ENCODE results near the gene FAM25A. TPM values are rescaled to one million over a fixed set of nuclear protein-coding genes. Genes with fewer than 3 reads are reported as not detected.

The FAM25A gene
- total RNA-seq, 2 donors from 2014 or later: not detected

- TF ChIP-seq, protein P1, sequence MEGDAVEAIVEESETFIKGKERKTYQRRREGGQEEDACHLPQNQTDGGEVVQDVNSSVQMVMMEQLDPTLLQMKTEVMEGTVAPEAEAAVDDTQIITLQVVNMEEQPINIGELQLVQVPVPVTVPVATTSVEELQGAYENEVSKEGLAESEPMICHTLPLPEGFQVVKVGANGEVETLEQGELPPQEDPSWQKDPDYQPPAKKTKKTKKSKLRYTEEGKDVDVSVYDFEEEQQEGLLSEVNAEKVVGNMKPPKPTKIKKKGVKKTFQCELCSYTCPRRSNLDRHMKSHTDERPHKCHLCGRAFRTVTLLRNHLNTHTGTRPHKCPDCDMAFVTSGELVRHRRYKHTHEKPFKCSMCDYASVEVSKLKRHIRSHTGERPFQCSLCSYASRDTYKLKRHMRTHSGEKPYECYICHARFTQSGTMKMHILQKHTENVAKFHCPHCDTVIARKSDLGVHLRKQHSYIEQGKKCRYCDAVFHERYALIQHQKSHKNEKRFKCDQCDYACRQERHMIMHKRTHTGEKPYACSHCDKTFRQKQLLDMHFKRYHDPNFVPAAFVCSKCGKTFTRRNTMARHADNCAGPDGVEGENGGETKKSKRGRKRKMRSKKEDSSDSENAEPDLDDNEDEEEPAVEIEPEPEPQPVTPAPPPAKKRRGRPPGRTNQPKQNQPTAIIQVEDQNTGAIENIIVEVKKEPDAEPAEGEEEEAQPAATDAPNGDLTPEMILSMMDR (IDR thresholded peaks at IDR 0.05): no peak
- no peaks in the 10 kb centered on the region for H3K9me3 ChIP-seq
- H3K27ac ChIP-seq: no peak overlapping the region
- intact Hi-C loops (cut with DNase I): no loop called here
- no peak for DNase-seq
- no peak overlapping the region for H3K9ac ChIP-seq (ENCODE audit: low read depth in 2 of 2, low read length in 2 of 2)
- no peaks in the 10 kb centered on the region for H3K27me3 ChIP-seq
- no peaks in the 10 kb centered on the region for H3K4me1 ChIP-seq
- no peak overlapping the region for H3K4me3 ChIP-seq
- peaks cover 12% of the 10 kb centered on the region for H3K36me3 ChIP-seq
These were observed 44.6 kb downstream of the FAM25A start for GRCh38 chr10:87064651-87065050.

GRCh38 chr10:87066178-87066577 lies 46.1 kb downstream of the FAM25A start:
- Histone ChIP-seq H3K9me3 (no peaks in the 10 kb centered on the region), H3K27ac (no peak overlapping the region), H3K9ac (ENCODE audit: low read depth in 2 of 2, low read length in 2 of 2) (no peak overlapping the region), H3K27me3 (no peaks in the 10 kb centered on the region), H3K4me1 (no peaks in the 10 kb centered on the region), H3K4me3 (no peak overlapping the region), H3K36me3 (peaks cover 12% of the 10 kb centered on the region)
- intact Hi-C loops (cut with DNase I): no loop called here
- TF ChIP-seq, protein P1 (IDR thresholded peaks at IDR 0.05): no peak
- DNase-seq: no peak

GRCh38 chr10:87066865-87067264 lies 46.8 kb downstream of the FAM25A start:
- TF ChIP-seq, protein P1 (IDR thresholded peaks at IDR 0.05): no peak
- no peak overlapping the region for H3K27ac ChIP-seq
- no peak overlapping the region for H3K4me3 ChIP-seq
- H3K4me1 ChIP-seq: no peaks in the 10 kb centered on the region
- no peak for DNase-seq
- H3K36me3 ChIP-seq: peaks cover 12% of the 10 kb centered on the region
- intact Hi-C loops (cut with DNase I): no loop called here
- no peak overlapping the region for H3K9ac ChIP-seq (ENCODE audit: low read depth in 2 of 2, low read length in 2 of 2)
- H3K9me3 ChIP-seq: no peaks in the 10 kb centered on the region
- H3K27me3 ChIP-seq: no peaks in the 10 kb centered on the region

- peaks cover 12% of the 10 kb centered on the region for H3K36me3 ChIP-seq
These were observed 48.2 kb downstream of the FAM25A start for GRCh38 chr10:87068281-87068680.

GRCh38 chr10:87072449-87072848 lies 52.4 kb downstream of the FAM25A start:
- TF ChIP-seq, protein P1 (IDR thresholded peaks at IDR 0.05): no peak
- H3K36me3 ChIP-seq: no peaks in the 10 kb centered on the region
- intact Hi-C loops (cut with DNase I): no loop called here

More at GRCh38 chr10:87068281-87068680, 48.2 kb downstream of the FAM25A start:
- Histone ChIP-seq H3K9ac (ENCODE audit: low read depth in 2 of 2, low read length in 2 of 2) (no peak overlapping the region), H3K27ac (no peak overlapping the region), H3K9me3 (no peaks in the 10 kb centered on the region), H3K4me1 (no peaks in the 10 kb centered on the region), H3K27me3 (no peaks in the 10 kb centered on the region), H3K4me3 (no peak overlapping the region)
- intact Hi-C loops (cut with DNase I): no loop called here
- TF ChIP-seq, protein P1 (IDR thresholded peaks at IDR 0.05): no peak
- DNase-seq: no peak

More at GRCh38 chr10:87072449-87072848, 52.4 kb downstream of the FAM25A start:
- Histone ChIP-seq H3K27ac (no peak overlapping the region), H3K9ac (ENCODE audit: low read depth in 2 of 2, low read length in 2 of 2) (no peak overlapping the region), H3K27me3 (no peaks in the 10 kb centered on the region), H3K9me3 (no peaks in the 10 kb centered on the region), H3K4me3 (no peak overlapping the region), H3K4me1 (no peaks in the 10 kb centered on the region)
- no peak for DNase-seq

Other genes starting within 250 kb of the FAM25A start
- 1 to 10 TPM; 3.4 to 7.4 TPM for gene MMRN2, start 62.7 kb upstream of the FAM25A start, total RNA-seq
- 1 to 10 TPM; 2.6 to 6.6 TPM for gene SNCG, start 61.7 kb upstream of the FAM25A start, total RNA-seq
- 10 to 100 TPM; 41.5 to 91.2 TPM for gene ADIRF, start 51.8 kb upstream of the FAM25A start, total RNA-seq
- 100 to 1,000 TPM in 1 of 2 donors, 10 to 100 TPM in 1; 94.1 to 207 TPM for gene GLUD1, start 74.5 kb downstream of the FAM25A start, total RNA-seq
- gene SHLD2, start 74.9 kb downstream of the FAM25A start, total RNA-seq: 10 to 100 TPM; 27.8 to 28.3 TPM
- gene NUTM2A, start 205.2 kb downstream of the FAM25A start, total RNA-seq: 1 to 10 TPM in 1 of 2 donors, under 1 TPM in 1; 0.62 to 1.6 TPM